Measurements from ENCODE around the gene CYFIP1. TPM values are rescaled to one million over a fixed set of nuclear protein-coding genes. Genes with fewer than 3 reads are reported as not detected.

Gene CYFIP1
- total RNA-seq, 1 experiment from 2014 or later = 112 TPM

DNA sequence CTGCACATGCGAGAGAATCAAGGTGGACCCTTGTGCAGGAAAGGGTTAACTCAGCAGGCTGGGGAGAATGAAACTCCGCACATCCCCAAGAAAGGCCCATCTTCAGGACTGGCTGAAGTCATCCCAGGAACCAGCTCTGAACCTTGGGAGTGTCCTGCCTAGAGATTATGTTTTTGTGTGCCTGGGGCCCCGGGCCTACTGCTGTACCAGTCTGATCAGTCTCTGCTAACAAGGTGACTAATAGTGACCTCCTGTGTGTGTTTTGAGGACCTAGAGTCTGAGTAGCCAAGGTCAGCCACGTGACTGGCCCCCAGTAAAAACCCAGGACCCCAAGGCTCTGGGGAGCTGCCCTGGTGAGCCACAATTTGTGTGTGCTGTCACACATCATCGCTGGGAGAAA is 58.2 kb downstream of the CYFIP1 start:
- TF ChIP-seq EZH2 (IDR thresholded peaks at IDR 0.05; ENCODE audit: borderline replicate concordance, low read depth, low read length, poor library complexity, severe bottlenecking) = no peak
- TF ChIP-seq, protein P1, sequence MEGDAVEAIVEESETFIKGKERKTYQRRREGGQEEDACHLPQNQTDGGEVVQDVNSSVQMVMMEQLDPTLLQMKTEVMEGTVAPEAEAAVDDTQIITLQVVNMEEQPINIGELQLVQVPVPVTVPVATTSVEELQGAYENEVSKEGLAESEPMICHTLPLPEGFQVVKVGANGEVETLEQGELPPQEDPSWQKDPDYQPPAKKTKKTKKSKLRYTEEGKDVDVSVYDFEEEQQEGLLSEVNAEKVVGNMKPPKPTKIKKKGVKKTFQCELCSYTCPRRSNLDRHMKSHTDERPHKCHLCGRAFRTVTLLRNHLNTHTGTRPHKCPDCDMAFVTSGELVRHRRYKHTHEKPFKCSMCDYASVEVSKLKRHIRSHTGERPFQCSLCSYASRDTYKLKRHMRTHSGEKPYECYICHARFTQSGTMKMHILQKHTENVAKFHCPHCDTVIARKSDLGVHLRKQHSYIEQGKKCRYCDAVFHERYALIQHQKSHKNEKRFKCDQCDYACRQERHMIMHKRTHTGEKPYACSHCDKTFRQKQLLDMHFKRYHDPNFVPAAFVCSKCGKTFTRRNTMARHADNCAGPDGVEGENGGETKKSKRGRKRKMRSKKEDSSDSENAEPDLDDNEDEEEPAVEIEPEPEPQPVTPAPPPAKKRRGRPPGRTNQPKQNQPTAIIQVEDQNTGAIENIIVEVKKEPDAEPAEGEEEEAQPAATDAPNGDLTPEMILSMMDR (conservative IDR thresholded peaks at IDR 0.05; ENCODE audit: low read depth, low read length) = no peak
- DNase-seq (ENCODE audit: low spot score) = no peak
- intact Hi-C loops (cut with micrococcal nuclease; ENCODE audit: unreplicated experiment) = no loop called here
- H3K4me3 ChIP-seq (ENCODE audit: low read depth, low read length, poor library complexity, severe bottlenecking) = no peak overlapping the region
- POLR2A ChIA-PET (ENCODE audit: low non-redundant PET) = no interaction called here
- no peaks in the 10 kb centered on the region for H3K9me3 ChIP-seq (ENCODE audit: low read depth, low read length, poor library complexity, severe bottlenecking)
- no peaks in the 10 kb centered on the region for H3K4me1 ChIP-seq (ENCODE audit: insufficient read depth, low read length, poor library complexity, severe bottlenecking)
- no peak overlapping the region for H3K27ac ChIP-seq (ENCODE audit: low read depth, low read length, poor library complexity, severe bottlenecking)
- CTCF ChIA-PET = no interaction called here
- no TSS peak for BruUV-seq (replicated peaks)
- H3K36me3 ChIP-seq (ENCODE audit: insufficient read depth, low read length, poor library complexity, severe bottlenecking) = peaks cover 5% of the 10 kb centered on the region
- no peaks in the 10 kb centered on the region for H3K27me3 ChIP-seq (replicated peaks; ENCODE audit: insufficient read depth, low read depth, low read length, poor library complexity)

DNA sequence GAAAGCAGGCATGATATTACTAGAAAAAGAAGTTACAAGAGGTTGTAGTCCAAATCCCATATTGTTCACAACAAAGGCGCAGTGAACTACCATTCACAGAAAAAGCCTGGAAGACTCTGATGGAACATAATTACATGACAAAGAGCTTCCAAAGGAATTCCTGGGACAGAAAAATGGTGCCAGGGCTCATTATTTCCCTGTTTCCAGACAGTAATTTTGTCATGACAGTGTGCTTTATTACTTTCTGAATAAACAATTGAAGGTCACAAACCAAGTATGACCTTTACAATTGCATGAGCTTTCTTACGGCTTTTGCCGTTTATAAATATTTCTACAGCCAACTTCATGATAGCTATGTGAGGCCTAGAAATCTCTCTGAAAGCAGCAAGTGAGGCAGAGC is 61.0 kb downstream of the CYFIP1 start:
- intact Hi-C loops (cut with micrococcal nuclease; ENCODE audit: unreplicated experiment) = loop anchor here (10.0 kb wide), 1 partner anchor 56 kb away; no protein-coding TSS in a partner anchor
- no TSS peak for BruUV-seq (replicated peaks)
- H3K27ac ChIP-seq (ENCODE audit: low read depth, low read length, poor library complexity, severe bottlenecking) = no peak overlapping the region

DNA sequence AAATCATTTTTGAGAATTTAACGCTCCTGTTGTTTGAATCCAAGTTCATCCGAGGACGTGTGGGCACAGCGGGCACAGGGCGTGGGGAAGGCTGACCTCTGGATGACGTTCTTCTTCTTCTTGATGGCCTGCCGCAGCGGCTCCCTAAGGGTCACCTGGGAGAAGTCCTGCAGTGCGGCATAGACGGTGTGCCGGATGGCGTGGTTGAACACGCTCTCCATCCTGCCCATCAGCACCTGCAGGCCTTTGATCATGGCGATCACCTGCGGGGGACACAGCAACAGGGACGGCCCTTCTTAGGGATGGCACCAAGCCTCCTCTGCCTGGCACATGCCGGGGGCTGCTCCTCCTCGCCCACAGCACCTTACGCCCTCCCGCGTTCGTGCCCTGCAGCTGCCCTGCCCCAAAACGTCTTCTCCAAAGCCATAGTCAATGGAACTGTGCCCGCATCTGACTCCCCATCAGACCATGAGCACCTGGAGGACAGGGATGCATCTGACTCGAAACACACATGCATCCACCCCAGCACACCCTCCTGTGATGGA is 61.5 kb downstream of the CYFIP1 start:
- Histone ChIP-seq H3K9me3 (ENCODE audit: low read depth, low read length, poor library complexity, severe bottlenecking) (no peaks in the 10 kb centered on the region), H3K27me3 (replicated peaks; ENCODE audit: insufficient read depth, low read depth, low read length, poor library complexity) (no peaks in the 10 kb centered on the region), H3K4me3 (ENCODE audit: low read depth, low read length, poor library complexity, severe bottlenecking) (no peak overlapping the region), H3K36me3 (ENCODE audit: insufficient read depth, low read length, poor library complexity, severe bottlenecking) (peaks cover 11% of the 10 kb centered on the region), H3K27ac (ENCODE audit: low read depth, low read length, poor library complexity, severe bottlenecking) (no peak overlapping the region), H3K4me1 (ENCODE audit: insufficient read depth, low read length, poor library complexity, severe bottlenecking) (no peaks in the 10 kb centered on the region)
- TF ChIP-seq, protein P1 (conservative IDR thresholded peaks at IDR 0.05; ENCODE audit: low read depth, low read length) = no peak
- BruUV-seq (replicated peaks) = no TSS peak
- ChIA-PET CTCF (no interaction called here), POLR2A (ENCODE audit: low non-redundant PET) (no interaction called here)
- DNase-seq (ENCODE audit: low spot score) = no peak
- intact Hi-C loops (cut with micrococcal nuclease; ENCODE audit: unreplicated experiment) = loop anchor here (10.0 kb wide), 1 partner anchor 56 kb away; no protein-coding TSS in a partner anchor

More for the DNA sequence above, 61.0 kb downstream of the CYFIP1 start:
- TF ChIP-seq, protein P1 (conservative IDR thresholded peaks at IDR 0.05; ENCODE audit: low read depth, low read length) = no peak
- no peak for TF ChIP-seq EZH2 (IDR thresholded peaks at IDR 0.05; ENCODE audit: borderline replicate concordance, low read depth, low read length, poor library complexity, severe bottlenecking)
- DNase-seq (ENCODE audit: low spot score) = no peak
- Histone ChIP-seq H3K4me1 (ENCODE audit: insufficient read depth, low read length, poor library complexity, severe bottlenecking) (no peaks in the 10 kb centered on the region), H3K9me3 (ENCODE audit: low read depth, low read length, poor library complexity, severe bottlenecking) (no peaks in the 10 kb centered on the region), H3K36me3 (ENCODE audit: insufficient read depth, low read length, poor library complexity, severe bottlenecking) (peaks cover 11% of the 10 kb centered on the region), H3K27me3 (replicated peaks; ENCODE audit: insufficient read depth, low read depth, low read length, poor library complexity) (no peaks in the 10 kb centered on the region), H3K4me3 (ENCODE audit: low read depth, low read length, poor library complexity, severe bottlenecking) (no peak overlapping the region)
- POLR2A ChIA-PET (ENCODE audit: low non-redundant PET) = interaction anchor here (0.5 kb wide), 1 partner anchor 45 kb away, joined by 4 read pairs; no protein-coding TSS in a partner anchor
- CTCF ChIA-PET = no interaction called here
